SK-N-SH (cell line): Measurements from ENCODE around the gene CNTN4. TPM values are rescaled to one million over a fixed set of nuclear protein-coding genes. Genes with fewer than 3 reads are reported as not detected.

ENCODE experiments used
- CTCF ChIA-PET: fragments of 300-600, 350-600 bp; formaldehyde crosslinking; extraction: SDS; loops from one replicate; lab custom pipeline; 2021; lab: Yijun Ruan, JAX
- POLR2A ChIA-PET: fragments of 350-600 bp; sonication (Branson Sonifier 250); formaldehyde crosslinking; extraction: SDS; loops from one replicate; lab custom pipeline; 2020; ENCODE audit warnings: antibody characterized with exemption, inconsistent platforms; lab: Yijun Ruan, JAX
- DNase-seq: peaks from one replicate; pipeline ENCODE4 v3.0.0; 2012
- H2AFZ ChIP-seq: fragments of 200-600 bp; sonication (generic); 2 replicates; pipeline ENCODE4 v1.8.1; 2016; ENCODE audit warnings: antibody characterized with exemption, mild to moderate bottlenecking, low read depth
- H3F3A ChIP-seq: fragments of 200-600 bp; sonication (generic); replicated peaks from 2 replicates; pipeline ENCODE3; 2016; ENCODE audit warnings: antibody characterized with exemption, mild to moderate bottlenecking; ENCODE audit not compliant: insufficient read depth
- H3K27ac ChIP-seq, 2 experiments: fragments of 200-500 bp in 1 of 2; fragments of 200-600 bp in 1 of 2; sonication (Bioruptor generic) in 1 of 2; sonication (generic), shearing (Covaris generic) in 1 of 2; 2 replicates each; pipeline versions ENCODE4 v1.5.1 to v1.6.1; 2014 to 2016; ENCODE audit warnings: low read depth in 2 of 2, inconsistent platforms in 1 of 2, low read length in 1 of 2, mild to moderate bottlenecking in 1 of 2, mixed read lengths in 1 of 2
- H3K27me3 ChIP-seq: fragments of 200-600 bp; sonication (generic), shearing (Covaris generic); 2 replicates; pipeline ENCODE4 v1.6.1; 2016; ENCODE audit warnings: mixed run types; ENCODE audit not compliant: insufficient read depth
- H3K36me3 ChIP-seq, 2 experiments: fragments of 200-500 bp in 1 of 2; fragments of 200-600 bp in 1 of 2; sonication (Bioruptor generic) in 1 of 2; sonication (generic) in 1 of 2; replicated peaks in 1 of 2; 2 replicates each; pipeline versions ENCODE3 to v1.5.1; 2014 to 2016; ENCODE audit warnings: low read length in 1 of 2, mild to moderate bottlenecking in 1 of 2; ENCODE audit not compliant: insufficient read depth in 2 of 2, control insufficient read depth in 1 of 2
- H3K4me1 ChIP-seq, 2 experiments: fragments of 200-500 bp in 1 of 2; fragments of 200-600 bp in 1 of 2; sonication (Bioruptor generic) in 1 of 2; sonication (generic), shearing (Covaris generic) in 1 of 2; 2 replicates each; pipeline versions ENCODE4 v1.5.1 to v1.6.1; 2014 to 2016; ENCODE audit warnings: low read depth in 1 of 2, low read length in 1 of 2, mixed run types in 1 of 2; ENCODE audit not compliant: insufficient read depth in 2 of 2, control insufficient read depth in 1 of 2
- H3K4me2 ChIP-seq: fragments of 200-600 bp; sonication (generic), shearing (Covaris generic); 2 replicates; pipeline ENCODE4 v1.6.1; 2017; ENCODE audit warnings: mixed run types
- H3K4me3 ChIP-seq, 2 experiments: fragments of 200-500 bp in 1 of 2; fragments of 200-600 bp in 1 of 2; sonication (Bioruptor generic) in 1 of 2; sonication (generic), shearing (Covaris generic) in 1 of 2; 2 replicates each; pipeline versions ENCODE4 v1.5.1 to v1.8.1; 2014 to 2016; ENCODE audit warnings: low read depth in 2 of 2, inconsistent platforms in 1 of 2, low read length in 1 of 2, mild to moderate bottlenecking in 1 of 2, mixed read lengths in 1 of 2, moderate library complexity in 1 of 2
- H3K79me2 ChIP-seq: fragments of 200-600 bp; sonication (generic); 2 replicates; pipeline ENCODE4 v1.8.1; 2017; ENCODE audit warnings: mild to moderate bottlenecking; ENCODE audit not compliant: insufficient read depth
- H3K9ac ChIP-seq: fragments of 200-600 bp; sonication (generic); 2 replicates; pipeline ENCODE4 v1.6.1; 2017; ENCODE audit warnings: mixed run types
- H3K9me2 ChIP-seq: fragments of 200-600 bp; sonication (generic); 2 replicates; pipeline ENCODE4 v1.6.1; 2017; ENCODE audit warnings: mixed run types
- H3K9me3 ChIP-seq: fragments of 200-600 bp; sonication (generic); 2 replicates; pipeline ENCODE4 v1.6.1; 2017; ENCODE audit warnings: mixed run types, mild to moderate bottlenecking, moderate library complexity
- H4K20me1 ChIP-seq: fragments of 200-600 bp; sonication (generic); 2 replicates; pipeline ENCODE4 v1.6.1; 2017; ENCODE audit warnings: mild to moderate bottlenecking, mixed run types; ENCODE audit not compliant: insufficient read depth
- CHD2 ChIP-seq: fragments of 150-350 bp; IDR thresholded peaks from 2 replicates; pipeline ENCODE4 v1.6.1; 2018; ENCODE audit warnings: low read length; ENCODE audit not compliant: partially characterized antibody
- CTCF ChIP-seq: fragments of 200-600 bp; sonication (generic); IDR thresholded peaks from 2 replicates; pipeline ENCODE4 v1.6.1; 2017; ENCODE audit warnings: antibody characterized with exemption, mild to moderate bottlenecking, moderate library complexity
- FOXJ3 ChIP-seq: sonication (generic); formaldehyde crosslinking; IDR thresholded peaks from 2 replicates; pipeline ENCODE4 v1.5.1; 2020; ENCODE audit warnings: mild to moderate bottlenecking, missing genetic modification reagents
- FOXM1 ChIP-seq: IDR thresholded peaks from 2 replicates; pipeline ENCODE4 v1.4.0; 2012; ENCODE audit warnings: low read depth, mild to moderate bottlenecking
- GATA2 ChIP-seq: sonication (generic); formaldehyde crosslinking; IDR thresholded peaks from 2 replicates; pipeline ENCODE4 v1.5.0; 2020; ENCODE audit warnings: mild to moderate bottlenecking, missing genetic modification reagents
- IRF3 ChIP-seq: fragments of 150-350 bp; IDR thresholded peaks from 2 replicates; pipeline ENCODE4 v1.6.1; 2016; ENCODE audit warnings: mild to moderate bottlenecking, low read depth, low read length
- MXI1 ChIP-seq: IDR thresholded peaks from 2 replicates; pipeline ENCODE4 v1.6.1; 2012; ENCODE audit warnings: mild to moderate bottlenecking, low read depth, low read length, improper control_type of control experiment
- PBX3 ChIP-seq: IDR thresholded peaks from 2 replicates; pipeline ENCODE4; 2012
- RAD21 ChIP-seq: IDR thresholded peaks from 2 replicates; pipeline ENCODE4 v1.6.1; 2012; ENCODE audit warnings: mild to moderate bottlenecking, low read length
- RFX5 ChIP-seq: IDR thresholded peaks from 2 replicates; pipeline ENCODE4 v1.6.1; 2012; ENCODE audit warnings: mild to moderate bottlenecking, improper control_type of control experiment, low read length
- RXRA ChIP-seq: IDR thresholded peaks from 2 replicates; pipeline ENCODE4 v1.4.0; 2012; ENCODE audit warnings: low read depth, mild to moderate bottlenecking, borderline replicate concordance
- SIN3A ChIP-seq: IDR thresholded peaks from 2 replicates; pipeline ENCODE4 v1.6.1; 2012; ENCODE audit warnings: low read depth, mild to moderate bottlenecking, low read length, moderate library complexity, borderline replicate concordance
- TCF12 ChIP-seq: IDR thresholded peaks from 2 replicates; pipeline ENCODE4 v1.4.0; 2012
- TEAD4 ChIP-seq: IDR thresholded peaks from 2 replicates; pipeline ENCODE4 v1.4.0; 2012; ENCODE audit warnings: mild to moderate bottlenecking, borderline replicate concordance; ENCODE audit not compliant: insufficient read depth
- WGBS: methylation state at CpG from one replicate; pipeline ENCODE4 v1.1.6; 2017; ENCODE audit warnings: low lambda C conversion rate; 5-methylcytosine and 5-hydroxymethylcytosine counted together
- polyA plus RNA-seq, 3 experiments: library from polyadenylated mRNA; depleted of rRNA; stranded (reverse); fragments of >200 nt; gene quantifications; 2 replicates each; pipeline ENCODE4 v1.2.3, GENCODE V29; 2012

CNTN4 gene
- polyA plus RNA-seq, 1 of the 3 experiments (the other 2 are of a cell fraction), result 0.12 TPM

GRCh38 chr3:2375376-2375775, 276.7 kb downstream of the CNTN4 start:
- WGBS, result 14% methylated on average over 3 of the region's 3 CpGs
- POLR2A ChIA-PET, result no interaction called here

More at GRCh38 chr3:2375376-2375775, 276.7 kb downstream of the CNTN4 start:
- TF ChIP-seq RAD21 (no peak), FOXJ3 (no peak), CHD2 (no peak), PBX3 (no peak), CTCF (no peak), FOXM1 (no peak), SIN3A (no peak), RFX5 (no peak), TEAD4 (no peak), TCF12 (no peak), GATA2 (no peak), IRF3 (no peak), MXI1 (no peak), RXRA (no peak)
- TF ChIP-seq, all 33 proteins: peak for 0
- no peaks in the 10 kb centered on the region for H4K20me1 ChIP-seq
- no peaks in the 10 kb centered on the region for H3K9me3 ChIP-seq
- no peaks in the 10 kb centered on the region for H3K9me2 ChIP-seq
- H3K4me2 ChIP-seq, result no peak overlapping the region
- no peak overlapping the region for H3K27ac ChIP-seq
- no peaks in the 10 kb centered on the region for H3K79me2 ChIP-seq
- CTCF ChIA-PET, result no interaction called here
- H3K4me1 ChIP-seq, result no peaks in the 10 kb centered on the region; a peak in 2 of 4 replicates
- DNase-seq, result no peak
- no peaks in the 10 kb centered on the region for H3F3A ChIP-seq
- no peaks in the 10 kb centered on the region for H3K27me3 ChIP-seq
- H3K9ac ChIP-seq, result no peak overlapping the region
- H3K36me3 ChIP-seq, result no peaks in the 10 kb centered on the region
- H2AFZ ChIP-seq, result no peak overlapping the region
- no peak overlapping the region for H3K4me3 ChIP-seq
